HepG2 (cell line): ENCODE measurements around the gene ATP5PB. TPM values are rescaled to one million over a fixed set of nuclear protein-coding genes. Genes with fewer than 3 reads are reported as not detected.

Experiments used
- ATAC-seq: fragments of 200-7000 bp; cut with Tn5 transposase; 3 replicates; pipeline ENCODE4 v1.9.1; 2020; ENCODE audit warnings: mild to moderate bottlenecking, moderate library complexity
- BruUV-seq: library from RNA; stranded (reverse); fragments of 400-500 nt; replicated peaks from 2 replicates; lab custom pipeline; 2021; lab: Mats Ljungman, UMichigan
- CTCF ChIA-PET: fragments of 300-600 bp; formaldehyde crosslinking; extraction: SDS; loops from one replicate; lab custom pipeline; 2021; ENCODE audit warnings: low total read pairs, inconsistent platforms, low intra/inter-chr PET ratio; lab: Yijun Ruan, JAX
- POLR2A ChIA-PET: fragments of 350-600 bp; sonication (Branson Sonifier 250); formaldehyde crosslinking; loops from one replicate; lab custom pipeline; 2020; ENCODE audit warnings: antibody characterized with exemption, inconsistent platforms; lab: Yijun Ruan, JAX
- DNase-seq: peaks from one replicate; pipeline ENCODE4 v3.0.0-alpha.2; 2015; ENCODE audit warnings: low spot score
- FAIRE-seq: peaks from 3 replicates; lab custom pipeline; 2011; peaks lifted over from hg19 to GRCh38; lab: Jason Lieb, UNC
- H2AFZ ChIP-seq: one replicate; pipeline ENCODE4 v1.6.1; 2011; ENCODE audit warnings: low read length, inconsistent platforms
- H3K27ac ChIP-seq: fragments of 300-600 bp; 3 replicates; pipeline ENCODE4 v1.8.0; 2011; ENCODE audit warnings: mixed run types, mild to moderate bottlenecking, mixed read lengths, low read length, inconsistent platforms; ENCODE audit not compliant: insufficient read depth; ENCODE audit errors: extremely low read length
- H3K27me3 ChIP-seq, 2 experiments: fragments of 200-600 bp in 1 of 2; 2 replicates in 1 of 2; 3 replicates in 1 of 2; pipeline versions ENCODE4 v1.6.0 to v1.8.0; 2011; ENCODE audit warnings: low read length in 2 of 2, mild to moderate bottlenecking in 2 of 2, moderate library complexity in 2 of 2, inconsistent platforms in 1 of 2; ENCODE audit not compliant: insufficient read depth in 2 of 2, control insufficient read depth in 1 of 2
- H3K36me3 ChIP-seq, 2 experiments: fragments of 200-600 bp in 1 of 2; replicated peaks in 1 of 2; 2 replicates in 1 of 2; 3 replicates in 1 of 2; pipeline versions ENCODE4 v1.5.1 to v1.8.0; 2011; ENCODE audit warnings: low read length in 2 of 2, inconsistent platforms in 1 of 2; ENCODE audit not compliant: insufficient read depth in 2 of 2, control insufficient read depth in 1 of 2
- H3K4me1 ChIP-seq: 2 replicates; pipeline ENCODE4 v1.5.1; 2012; ENCODE audit warnings: low read length, inconsistent platforms; ENCODE audit not compliant: insufficient read depth
- H3K4me2 ChIP-seq: 2 replicates; pipeline ENCODE4 v1.6.0; 2011; ENCODE audit warnings: low read depth, low read length, inconsistent platforms
- H3K4me3 ChIP-seq, 3 experiments: fragments of 200-600 bp in 1 of 3; sonication (generic), shearing (Covaris generic) in 1 of 3; replicated peaks in 1 of 3; 2 replicates each; pipeline ENCODE4 v1.5.1; 2011 to 2016; ENCODE audit warnings: low read length in 3 of 3, inconsistent platforms in 2 of 3, low read depth in 2 of 3, mild to moderate bottlenecking in 2 of 3, control low read depth in 1 of 3, mixed read lengths in 1 of 3; ENCODE audit not compliant: insufficient read depth in 1 of 3
- H3K79me2 ChIP-seq: one replicate; pipeline ENCODE4 v1.6.1; 2011; ENCODE audit warnings: low read length, inconsistent platforms; ENCODE audit not compliant: insufficient read depth
- H3K9ac ChIP-seq: 2 replicates; pipeline ENCODE4 v1.6.0; 2011; ENCODE audit warnings: mild to moderate bottlenecking, low read depth, low read length, inconsistent platforms; ENCODE audit not compliant: insufficient read depth
- H3K9me3 ChIP-seq: 2 replicates; pipeline ENCODE4 v1.5.1; 2012; ENCODE audit warnings: mild to moderate bottlenecking, low read length
- H4K20me1 ChIP-seq: 2 replicates; pipeline ENCODE4 v1.6.0; 2011; ENCODE audit warnings: inconsistent platforms, mild to moderate bottlenecking, low read length, moderate library complexity; ENCODE audit not compliant: insufficient read depth
- AGO2 ChIP-seq: fragments of 200-400 bp; formaldehyde crosslinking; optimal IDR thresholded peaks from 2 replicates; pipeline ENCODE3; 2017; ENCODE audit warnings: mild to moderate bottlenecking, low read depth, low read length, moderate library complexity
- GPN1 ChIP-seq: sonication (generic); formaldehyde crosslinking; IDR thresholded peaks from 2 replicates; pipeline ENCODE4 v1.5.1; 2020; ENCODE audit warnings: missing genetic modification reagents, borderline replicate concordance
- GZF1 ChIP-seq: sonication (generic); formaldehyde crosslinking; IDR thresholded peaks from 2 replicates; pipeline ENCODE4 v1.5.1; 2020; ENCODE audit warnings: mild to moderate bottlenecking, missing genetic modification reagents
- LRRFIP1 ChIP-seq: sonication (generic); formaldehyde crosslinking; conservative IDR thresholded peaks from 2 replicates; pipeline ENCODE4 v1.4.0; 2020; ENCODE audit warnings: missing genetic modification reagents
- MZF1 ChIP-seq: sonication (generic); formaldehyde crosslinking; IDR thresholded peaks from 2 replicates; pipeline ENCODE4 v1.8.1; 2023; ENCODE audit warnings: mild to moderate bottlenecking, missing genetic modification reagents, borderline replicate concordance
- TCF12 ChIP-seq, 2 experiments: fragments of 450-650 bp in 1 of 2; sonication (generic) in 1 of 2; formaldehyde crosslinking in 1 of 2; IDR thresholded peaks; 2 replicates each; pipeline versions ENCODE4 v1.6.1 to v1.8.0; 2017 to 2022; ENCODE audit warnings: antibody characterized with exemption in 1 of 2, mild to moderate bottlenecking in 1 of 2, missing genetic modification reagents in 1 of 2, moderate library complexity in 1 of 2
- ZBTB39 ChIP-seq: sonication (generic); formaldehyde crosslinking; IDR thresholded peaks from 2 replicates; pipeline ENCODE4 v1.5.0; 2020; ENCODE audit warnings: missing genetic modification reagents
- ZBTB42 ChIP-seq: sonication (generic); formaldehyde crosslinking; IDR thresholded peaks from 2 replicates; pipeline ENCODE4 v1.5.0; 2020; ENCODE audit warnings: mild to moderate bottlenecking, missing genetic modification reagents
- ZNF260 ChIP-seq: sonication (generic); formaldehyde crosslinking; IDR thresholded peaks from 2 replicates; pipeline ENCODE4 v1.4.0; 2020; ENCODE audit warnings: missing genetic modification reagents, low read depth, mild to moderate bottlenecking, borderline replicate concordance
- ZNF672 ChIP-seq: sonication (generic); formaldehyde crosslinking; IDR thresholded peaks from 2 replicates; pipeline ENCODE4 v1.8.1; 2022; ENCODE audit warnings: missing genetic modification reagents
- WGBS: methylation state at CpG from one replicate; pipeline ENCODE4 v1.1.6; 2017; ENCODE audit warnings: low lambda C conversion rate; 5-methylcytosine and 5-hydroxymethylcytosine counted together
- in situ Hi-C: cut with HindIII; loops from 2 replicates; pipeline ENCODE4 v1.10.0; 2017; ENCODE audit warnings: low pct_unique_long_range_greater_than_20kb; ENCODE audit not compliant: extremely low pct_ligation_motif_present
- intact Hi-C: fragments of 100-400 bp; cut with micrococcal nuclease; formaldehyde crosslinking; loops from one replicate; pipeline ENCODE4 v1.10.0; 2022; ENCODE audit not compliant: unreplicated experiment
- polyA plus RNA-seq, 8 experiments: library from polyadenylated mRNA; depleted of rRNA in 3 of 8; stranded (reverse) in 7 of 8; unstranded in 1 of 8; fragments of >200 nt; fragmentation: Illumina TruSeq in 4 of 8; extraction: Trizol in 4 of 8; gene quantifications; 2 replicates each; pipeline versions ENCODE4 v1.2.1 to v1.2.3, GENCODE V29; 2011 to 2016; ENCODE audit warnings: low read depth in 4 of 8, missing spikeins in 1 of 8, mixed read lengths in 1 of 8; ENCODE audit not compliant: insufficient read depth in 1 of 8
- total RNA-seq, 5 experiments: library from RNA; depleted of rRNA; stranded (reverse); fragments of >200 nt; fragmentation: Illumina TruSeq; extraction: Trizol; gene quantifications; 2 replicates each; pipeline ENCODE4 v1.2.3, GENCODE V29; 2016; ENCODE audit warnings: low read depth in 1 of 5

ATP5PB gene
- total and polyA plus RNA-seq, 2 of the 13 experiments (the other 11 are each of a cell fraction or from before 2014, with no cell fraction given): 297 to 541 TPM

GRCh38 chr1:111453706-111454105, 4.4 kb downstream of the ATP5PB start:
- no peak for ATAC-seq
- BruUV-seq: no TSS peak
- POLR2A ChIA-PET: no interaction called here
- intact Hi-C loops: no loop called here
- Histone ChIP-seq H3K4me2 (no peak overlapping the region), H3K27me3 (no peaks in the 10 kb centered on the region; a peak in 1 of 5 replicates), H3K4me1 (peaks cover 21% of the 10 kb centered on the region), H3K27ac (no peak overlapping the region), H3K36me3 (peaks cover 3 to 48% of the 10 kb centered on the region in 2 experiments), H3K9me3 (no peaks in the 10 kb centered on the region), H3K4me3 (no peak overlapping the region), H4K20me1 (no peaks in the 10 kb centered on the region), H3K9ac (no peak overlapping the region), H2AFZ (no peak overlapping the region), H3K79me2 (peaks cover 30% of the 10 kb centered on the region)
- TF ChIP-seq MZF1: no peak
- no peak for TF ChIP-seq LRRFIP1 (CRISPR knock-in tag)
- TF ChIP-seq GZF1: no peak
- no peak for TF ChIP-seq ZNF260
- no peak for TF ChIP-seq ZBTB42 (CRISPR knock-in tag)
- no peak for TF ChIP-seq ZNF672 (CRISPR knock-in tag)
- no peak for TF ChIP-seq TCF12 (IDR thresholded peaks at IDR 0.05)
- TF ChIP-seq TCF12 (CRISPR knock-in tag; IDR thresholded peaks at IDR 0.05): no peak
- TF ChIP-seq ZBTB39 (CRISPR knock-in tag): no peak
- no peak for TF ChIP-seq GPN1 (CRISPR knock-in tag)
- no peak for TF ChIP-seq AGO2
- DNase-seq: no peak
- no peak for FAIRE-seq
- CTCF ChIA-PET: no interaction called here
- 93% methylated on average over 3 of the region's 3 CpGs for WGBS
- in situ Hi-C loops: no loop called here
